DOHH2 (cell line): ENCODE results near the gene USP10.
A peak's percentile ranks its signal among the peaks of the same experiment; 100 is the strongest.

Experiments used
- H3F3A ChIP-seq: fragments of 200-600 bp; sonication (generic), shearing (Covaris generic); 2 replicates; pipeline ENCODE4 v1.6.0; 2016; ENCODE audit warnings: antibody characterized with exemption, mild to moderate bottlenecking; ENCODE audit not compliant: control insufficient read depth, insufficient read depth
- H3K27ac ChIP-seq: fragments of 200-600 bp; sonication (generic); 2 replicates; pipeline ENCODE4 v1.5.1; 2014; ENCODE audit warnings: low read depth, mild to moderate bottlenecking, low read length, moderate library complexity
- H3K27me3 ChIP-seq: fragments of 200-600 bp; sonication (generic); 2 replicates; pipeline ENCODE4 v1.6.1; 2014; ENCODE audit warnings: mild to moderate bottlenecking, low read length, mixed read lengths; ENCODE audit not compliant: control insufficient read depth
- H3K36me3 ChIP-seq: fragments of 200-600 bp; sonication (generic); 2 replicates; pipeline ENCODE4 v1.6.1; 2014; ENCODE audit warnings: mild to moderate bottlenecking, low read length, moderate library complexity, mixed read lengths; ENCODE audit not compliant: control insufficient read depth
- H3K4me1 ChIP-seq: fragments of 200-600 bp; sonication (generic); 2 replicates; pipeline ENCODE4 v1.6.1; 2014; ENCODE audit warnings: mild to moderate bottlenecking, low read length, mixed read lengths; ENCODE audit not compliant: control insufficient read depth
- H3K4me2 ChIP-seq: fragments of 200-600 bp; sonication (generic); 2 replicates; pipeline ENCODE4 v1.6.0; 2014; ENCODE audit warnings: mild to moderate bottlenecking, low read length, moderate library complexity
- H3K4me3 ChIP-seq: fragments of 200-600 bp; sonication (generic); 2 replicates; pipeline ENCODE4 v1.5.1; 2014; ENCODE audit warnings: mild to moderate bottlenecking, low read length, mixed read lengths
- H3K79me2 ChIP-seq: fragments of 200-600 bp; sonication (generic); 2 replicates; pipeline ENCODE4 v1.6.1; 2014; ENCODE audit warnings: mild to moderate bottlenecking, low read length, mixed read lengths; ENCODE audit not compliant: control insufficient read depth
- H3K9me2 ChIP-seq: fragments of 200-600 bp; sonication (generic); replicated peaks from 2 replicates; pipeline ENCODE4 v1.6.1; 2014; ENCODE audit warnings: mild to moderate bottlenecking, low read length, mixed read lengths; ENCODE audit not compliant: control insufficient read depth
- H3K9me3 ChIP-seq: fragments of 200-600 bp; sonication (generic); 2 replicates; pipeline ENCODE4 v1.6.1; 2014; ENCODE audit warnings: antibody characterized with exemption, low read length, mixed read lengths; ENCODE audit not compliant: control insufficient read depth, insufficient read depth
- H4K20me1 ChIP-seq: fragments of 200-600 bp; sonication (generic); 2 replicates; pipeline ENCODE4 v1.6.0; 2014; ENCODE audit warnings: low read depth, mild to moderate bottlenecking, antibody characterized with exemption, low read length, moderate library complexity; ENCODE audit not compliant: control insufficient read depth, insufficient read depth
- EZH2phosphoT487 ChIP-seq: fragments of 200-600 bp; sonication (generic); IDR thresholded peaks from 2 replicates; pipeline ENCODE4 v1.6.1; 2017; ENCODE audit warnings: borderline replicate concordance, mild to moderate bottlenecking, antibody characterized with exemption, low read length, moderate library complexity, mixed read lengths
- TF ChIP-seq, protein P1 (sequence below): fragments of 200-600 bp; sonication (generic); IDR thresholded peaks from one replicate; pipeline ENCODE4 v1.5.1; 2014; ENCODE audit warnings: antibody characterized with exemption, mild to moderate bottlenecking, low read depth, low read length; ENCODE audit not compliant: poor library complexity, severe bottlenecking

Gene USP10

DNA sequence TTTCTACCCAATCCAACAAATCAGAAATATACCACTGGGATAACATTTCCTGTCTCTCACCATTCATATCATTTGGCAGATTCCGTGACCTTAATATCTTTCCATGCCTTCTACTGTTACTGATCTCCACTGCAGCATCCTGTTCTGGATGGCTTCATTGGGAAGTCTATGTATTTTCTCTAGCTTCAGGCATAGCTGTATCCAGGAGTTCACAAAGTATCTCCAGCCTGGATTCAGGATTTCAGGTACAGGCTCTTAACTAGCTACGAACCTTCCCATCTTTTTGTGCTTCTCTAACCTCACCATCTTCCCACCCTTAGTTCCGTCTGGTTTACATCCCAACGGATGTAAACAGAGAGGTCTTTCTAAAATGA lies 15.2 kb upstream of the USP10 start:
- peaks cover 27% of the 10 kb centered on the region for H3K27me3 ChIP-seq
- peaks cover 11% of the 10 kb centered on the region; the same call in 1 of the 2 replicates for H3K9me3 ChIP-seq
- no peaks in the 10 kb centered on the region for H3K9me2 ChIP-seq
- H3K36me3 ChIP-seq: no peaks in the 10 kb centered on the region
- H3F3A ChIP-seq: no peaks in the 10 kb centered on the region
- no peak overlapping the region for H3K4me3 ChIP-seq
- no peak overlapping the region for H3K4me2 ChIP-seq
- H3K79me2 ChIP-seq: no peaks in the 10 kb centered on the region
- H3K4me1 ChIP-seq: peaks cover 18% of the 10 kb centered on the region
- no peak overlapping the region for H3K27ac ChIP-seq
- TF ChIP-seq EZH2phosphoT487: no peak
- TF ChIP-seq, protein P1, sequence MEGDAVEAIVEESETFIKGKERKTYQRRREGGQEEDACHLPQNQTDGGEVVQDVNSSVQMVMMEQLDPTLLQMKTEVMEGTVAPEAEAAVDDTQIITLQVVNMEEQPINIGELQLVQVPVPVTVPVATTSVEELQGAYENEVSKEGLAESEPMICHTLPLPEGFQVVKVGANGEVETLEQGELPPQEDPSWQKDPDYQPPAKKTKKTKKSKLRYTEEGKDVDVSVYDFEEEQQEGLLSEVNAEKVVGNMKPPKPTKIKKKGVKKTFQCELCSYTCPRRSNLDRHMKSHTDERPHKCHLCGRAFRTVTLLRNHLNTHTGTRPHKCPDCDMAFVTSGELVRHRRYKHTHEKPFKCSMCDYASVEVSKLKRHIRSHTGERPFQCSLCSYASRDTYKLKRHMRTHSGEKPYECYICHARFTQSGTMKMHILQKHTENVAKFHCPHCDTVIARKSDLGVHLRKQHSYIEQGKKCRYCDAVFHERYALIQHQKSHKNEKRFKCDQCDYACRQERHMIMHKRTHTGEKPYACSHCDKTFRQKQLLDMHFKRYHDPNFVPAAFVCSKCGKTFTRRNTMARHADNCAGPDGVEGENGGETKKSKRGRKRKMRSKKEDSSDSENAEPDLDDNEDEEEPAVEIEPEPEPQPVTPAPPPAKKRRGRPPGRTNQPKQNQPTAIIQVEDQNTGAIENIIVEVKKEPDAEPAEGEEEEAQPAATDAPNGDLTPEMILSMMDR: no peak
- H4K20me1 ChIP-seq: no peaks in the 10 kb centered on the region

DNA sequence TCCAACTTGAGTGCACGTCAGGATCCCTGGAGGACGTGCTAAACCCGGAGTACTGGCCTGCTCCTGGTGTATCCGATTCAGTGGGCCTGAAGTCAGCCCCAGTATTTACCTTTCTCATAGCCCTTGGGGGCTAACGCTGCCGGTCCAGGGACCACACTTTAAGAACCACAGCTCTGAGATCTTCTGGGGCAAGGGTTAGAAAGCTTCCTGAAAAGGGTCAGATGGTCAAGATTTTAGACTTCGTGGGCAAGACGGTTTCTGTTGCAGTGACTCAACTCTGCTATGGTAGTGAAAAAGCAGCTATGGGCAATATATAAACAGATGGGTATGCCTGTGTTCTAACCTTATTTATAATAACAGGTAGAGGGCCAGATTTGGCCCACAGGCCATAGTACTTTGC lies 14.6 kb upstream of the USP10 start:
- Histone ChIP-seq H3K9me3 (peaks cover 11% of the 10 kb centered on the region; the same call in 1 of the 2 replicates), H3K4me3 (no peak overlapping the region), H3K9me2 (no peaks in the 10 kb centered on the region), H3F3A (no peaks in the 10 kb centered on the region; the same call in 1 of the 2 replicates), H3K4me1 (peaks cover 18% of the 10 kb centered on the region), H3K27me3 (peaks cover 22% of the 10 kb centered on the region), H3K36me3 (no peaks in the 10 kb centered on the region), H4K20me1 (no peaks in the 10 kb centered on the region), H3K79me2 (no peaks in the 10 kb centered on the region), H3K27ac (no peak overlapping the region), H3K4me2 (no peak overlapping the region)
- TF ChIP-seq, protein P1: no peak
- TF ChIP-seq EZH2phosphoT487: no peak

DNA sequence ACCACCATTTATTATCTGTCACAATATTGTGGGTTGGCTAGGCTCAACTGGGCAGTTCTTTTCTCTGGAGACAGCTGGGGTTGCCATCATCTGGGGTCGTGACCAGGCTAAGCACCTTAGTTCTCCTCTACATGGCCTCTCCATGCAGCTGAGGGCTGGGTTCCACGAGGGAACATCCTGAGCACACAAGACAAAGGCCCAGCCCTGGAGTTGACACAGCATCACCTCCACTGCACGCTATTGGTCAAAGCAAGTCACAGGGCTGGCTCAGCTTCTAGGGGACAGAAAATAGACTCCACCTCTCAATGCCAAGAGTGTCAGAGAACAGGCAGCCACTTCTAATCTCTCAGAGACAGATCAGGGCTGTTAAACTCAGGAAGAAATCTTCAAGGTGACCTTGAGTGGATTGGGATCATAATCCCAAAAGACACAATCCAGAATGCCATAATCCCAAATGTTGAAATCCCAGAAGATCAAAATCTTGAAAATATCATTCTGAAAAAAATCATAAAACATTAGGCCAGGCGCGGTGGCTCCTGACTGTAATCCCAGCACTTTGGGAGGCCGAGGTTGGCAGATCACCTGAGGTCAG lies 13.0 kb upstream of the USP10 start:
- Histone ChIP-seq H3F3A (no peaks in the 10 kb centered on the region; the same call in 1 of the 2 replicates), H3K4me3 (no peak overlapping the region), H3K9me2 (no peaks in the 10 kb centered on the region), H3K4me2 (0 out of 2 replicates have a peak overlapping the region, but pooled peaks have one; percentile 61), H3K79me2 (no peaks in the 10 kb centered on the region), H3K9me3 (peaks cover 11% of the 10 kb centered on the region; the same call in 1 of the 2 replicates), H3K27me3 (peaks cover 13% of the 10 kb centered on the region), H3K4me1 (peaks cover 21% of the 10 kb centered on the region), H3K36me3 (no peaks in the 10 kb centered on the region), H3K27ac (no peak overlapping the region), H4K20me1 (no peaks in the 10 kb centered on the region)
- TF ChIP-seq, protein P1: no peak
- TF ChIP-seq EZH2phosphoT487: no peak
